CD4-positive, alpha-beta T cell treated with Interleukin-15 for 1 hour (primary cell): ENCODE results near the gene JAZF1.

Experiments used
- DNase-seq: peaks from one replicate; pipeline ENCODE4 v3.0.0-alpha.2; 2020

JAZF1 gene

DNA sequence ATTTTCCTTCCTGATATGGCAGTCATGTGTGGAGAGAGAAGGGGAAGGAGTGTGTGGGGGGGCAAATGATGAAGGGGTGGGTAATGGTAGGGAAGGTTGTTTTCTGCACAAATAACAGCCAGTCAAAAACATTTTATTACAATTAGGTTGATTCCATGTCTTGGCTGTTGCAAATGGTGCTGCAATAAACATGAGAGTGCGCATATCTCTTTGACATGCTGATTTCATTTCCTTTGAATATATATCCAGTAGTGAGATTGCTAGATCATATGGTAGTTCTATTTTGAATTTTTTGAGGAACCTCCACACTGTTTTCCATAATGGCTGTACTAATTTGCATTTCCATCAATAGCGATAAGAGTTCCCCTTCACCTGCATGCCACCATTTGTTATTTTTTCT lies 10.6 kb upstream of the JAZF1 start:
- DNase-seq: no peak

DNA sequence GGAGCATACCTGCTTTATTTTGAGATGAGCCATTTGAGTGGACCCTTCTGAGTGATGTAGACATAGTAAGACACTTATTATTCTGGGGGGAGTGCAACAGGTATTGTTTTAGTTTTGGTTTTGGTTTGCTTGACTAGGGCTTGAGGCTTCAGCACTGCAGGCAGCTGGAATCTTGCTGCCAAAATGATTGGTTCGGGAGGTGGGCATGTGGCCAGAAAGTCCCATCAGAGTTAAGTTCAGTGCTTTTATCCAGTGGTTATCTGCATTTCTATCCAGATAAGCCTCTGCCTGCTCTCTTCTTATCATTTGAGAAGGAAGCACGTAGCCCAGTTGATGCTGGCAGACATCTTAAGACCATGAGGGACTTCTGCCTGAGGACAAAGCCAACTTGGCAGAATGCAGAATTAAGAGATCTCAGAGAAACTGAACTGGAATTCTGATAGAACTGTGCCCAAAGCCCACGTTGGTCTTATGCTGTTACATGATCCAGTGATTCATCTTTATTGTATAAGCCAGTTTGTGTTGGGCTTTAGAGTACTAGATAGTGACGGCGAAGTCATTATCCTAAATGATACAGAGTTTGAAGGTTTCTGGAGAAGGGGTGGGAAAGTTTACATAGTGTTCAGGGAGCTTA lies 9.6 kb upstream of the JAZF1 start:
- no peak for DNase-seq

DNA sequence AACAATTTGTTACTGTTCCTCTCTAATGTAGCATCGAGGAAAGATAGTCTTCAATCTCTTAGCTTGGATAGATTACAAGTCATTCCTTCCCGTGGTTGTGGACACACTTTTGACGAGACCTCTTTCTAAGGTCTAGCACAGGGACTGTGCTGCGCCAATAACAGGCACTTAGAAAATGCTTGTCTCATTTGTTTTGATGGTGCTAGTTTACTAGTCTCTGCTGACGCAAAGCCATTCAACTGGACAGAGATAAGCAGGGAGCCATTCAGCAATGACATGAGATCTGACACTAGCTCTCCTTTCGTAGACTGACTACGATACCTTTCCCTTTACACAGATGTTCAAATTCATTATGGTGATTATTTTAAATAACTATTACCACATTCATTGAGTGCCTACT lies 6.4 kb upstream of the JAZF1 start:
- no peak for DNase-seq

DNA sequence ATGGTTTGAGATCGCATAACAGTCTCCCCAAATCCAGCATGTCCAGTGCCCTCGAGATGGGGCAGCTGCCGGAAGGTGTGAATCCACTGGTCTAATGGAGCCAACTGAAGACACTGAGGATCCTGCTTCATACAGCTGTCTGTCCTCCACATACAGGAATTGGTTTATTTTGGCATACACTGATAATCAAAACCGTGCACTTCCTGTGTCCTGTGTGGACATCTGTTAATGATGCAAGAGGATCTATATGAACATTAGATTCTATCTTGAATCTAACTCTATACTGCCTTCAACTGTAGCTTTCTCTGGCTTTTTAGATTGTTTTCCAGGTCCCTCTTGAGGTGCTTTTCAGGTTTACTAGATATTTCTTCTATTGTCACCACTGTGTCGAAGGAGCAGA lies 3.0 kb upstream of the JAZF1 start:
- DNase-seq: no peak

DNA sequence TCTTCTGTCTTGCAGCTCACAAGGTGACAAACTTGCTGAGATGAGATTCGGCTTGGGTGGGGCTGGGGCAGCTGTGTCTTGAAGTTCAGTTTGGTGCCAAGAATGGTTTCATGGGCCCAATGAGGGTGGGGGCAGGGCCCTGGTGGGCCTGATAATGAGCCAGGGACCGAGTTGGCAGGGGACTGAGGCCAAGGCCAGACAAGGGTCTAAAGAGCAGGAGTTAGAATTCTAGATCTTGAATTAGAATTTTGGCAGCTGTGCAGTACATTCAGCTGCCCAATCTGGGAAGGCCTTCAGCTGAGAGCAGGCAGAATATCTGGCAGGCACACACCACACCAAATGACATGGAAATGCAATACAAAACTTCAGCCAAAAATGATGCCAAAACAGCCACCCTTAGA lies 1.5 kb upstream of the JAZF1 start:
- DNase-seq: no peak

DNA sequence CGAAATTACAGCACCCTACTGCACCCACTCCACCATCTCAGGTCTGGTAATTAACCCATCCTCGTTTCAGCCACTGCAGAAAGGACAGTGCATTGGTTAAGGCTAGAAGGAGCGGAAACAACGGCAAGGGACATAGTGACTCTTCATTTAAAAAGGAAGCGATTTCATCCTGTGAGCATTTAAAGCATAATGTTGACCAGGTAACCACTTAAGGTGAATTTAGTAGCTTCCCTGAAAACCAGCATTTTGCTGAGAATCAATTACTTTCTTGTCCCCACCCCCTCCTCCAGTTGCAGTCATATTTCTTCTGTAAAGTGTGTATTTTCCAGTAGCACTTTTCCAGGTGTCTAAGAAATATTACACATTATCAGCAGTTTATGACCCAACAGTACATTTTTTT lies 821 bp upstream of the JAZF1 start:
- DNase-seq: no peak

DNA sequence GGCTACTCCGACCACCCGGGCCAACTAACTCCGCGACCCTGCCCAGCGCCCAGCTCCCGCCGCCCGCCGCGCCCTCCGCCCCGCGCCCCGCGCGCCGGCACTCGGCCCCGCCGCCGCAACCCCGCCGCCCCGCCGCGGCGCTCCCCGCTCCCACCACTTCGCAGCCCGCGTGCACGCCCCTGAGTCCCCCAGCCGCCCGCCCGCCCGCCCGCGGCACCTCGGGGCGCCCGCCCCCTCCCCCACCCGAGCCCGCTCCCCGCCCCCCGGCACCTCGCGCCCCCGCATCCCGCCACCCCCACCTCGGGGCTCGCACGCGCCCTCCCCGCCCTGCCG lies 598 bp downstream of the JAZF1 start:
- DNase-seq: no peak

DNA sequence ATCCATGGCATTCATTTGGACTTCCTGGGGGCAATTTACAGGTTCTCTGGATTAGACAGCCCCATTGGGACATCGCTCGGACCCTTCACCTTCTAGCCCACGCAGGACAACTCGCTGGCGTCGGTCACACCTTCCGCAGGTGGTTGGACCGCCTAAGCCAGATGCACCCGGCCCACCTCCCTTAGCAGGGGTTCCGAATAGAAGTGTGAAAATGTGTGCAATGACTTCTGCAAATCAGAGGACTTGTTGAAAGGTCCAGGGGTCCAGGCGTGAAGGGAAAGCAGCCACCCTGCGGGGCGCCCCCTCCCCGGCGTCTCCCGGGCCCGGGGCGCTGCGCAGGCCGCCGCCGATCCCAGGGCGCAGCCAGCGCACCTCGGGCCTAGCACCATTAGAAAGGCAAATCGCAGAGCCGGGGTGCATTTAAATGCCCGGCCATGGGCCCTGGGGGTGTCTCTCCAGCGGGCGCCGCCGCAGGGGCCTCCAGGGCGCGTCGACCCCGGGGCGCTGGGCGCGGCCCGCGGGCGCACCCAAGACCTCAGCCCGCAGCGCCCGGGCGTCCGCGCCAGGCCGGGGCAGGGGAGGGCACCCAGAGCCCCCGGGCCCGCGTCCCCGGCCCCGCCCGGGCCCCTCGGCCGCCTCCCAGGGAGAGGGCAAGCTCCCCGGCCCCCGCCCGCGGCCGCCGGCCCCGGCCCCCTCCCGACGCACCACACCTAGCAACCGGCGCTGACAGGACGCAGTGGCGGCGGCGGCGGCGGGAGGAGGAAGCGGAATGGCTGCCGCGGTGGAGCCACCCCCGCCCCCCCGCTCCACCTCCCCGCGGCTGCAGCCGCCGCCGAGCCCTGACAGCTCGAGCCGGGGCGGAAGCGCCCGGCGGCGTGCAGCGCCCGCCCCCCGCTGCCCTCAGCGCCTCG lies 1.2 kb downstream of the JAZF1 start:
- peak; percentile 81 for DNase-seq

DNA sequence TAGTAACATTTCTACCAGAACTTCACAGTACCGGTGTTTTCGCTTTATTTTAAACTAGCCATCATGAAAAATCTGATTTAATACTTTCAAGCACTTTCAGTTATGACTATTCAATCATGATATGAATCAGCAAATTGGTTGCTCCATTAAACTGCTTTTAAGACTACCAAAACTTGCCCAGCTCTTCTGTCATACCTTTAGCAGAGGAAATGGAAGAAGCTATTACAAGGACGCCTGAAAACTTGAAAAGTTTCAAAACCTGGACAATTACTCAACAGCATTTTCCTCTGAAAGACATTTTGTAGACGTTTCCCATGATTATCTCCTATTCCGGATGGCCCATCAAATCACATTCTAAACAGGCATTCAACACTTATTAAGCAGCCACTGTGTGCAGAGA lies 2.0 kb downstream of the JAZF1 start:
- DNase-seq: no peak

DNA sequence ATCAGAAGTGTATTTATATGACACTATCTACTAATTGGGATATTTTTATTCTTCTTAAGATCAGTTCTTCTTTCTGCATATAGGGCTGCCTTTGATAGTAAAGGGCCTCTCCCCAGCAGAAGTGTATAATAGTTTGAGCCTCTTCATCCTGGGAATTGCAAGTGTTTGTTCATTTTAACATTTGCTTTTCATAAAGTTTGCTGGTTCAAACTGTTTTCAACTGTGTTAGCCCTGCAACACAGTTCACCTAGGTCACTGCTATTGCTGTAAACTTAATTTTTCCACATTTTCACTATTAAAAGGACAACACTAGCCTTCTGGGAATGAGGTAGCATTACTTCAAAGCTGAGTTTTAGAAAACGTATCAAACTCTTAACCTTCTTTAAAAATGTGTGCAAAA lies 2.8 kb downstream of the JAZF1 start:
- DNase-seq: no peak

DNA sequence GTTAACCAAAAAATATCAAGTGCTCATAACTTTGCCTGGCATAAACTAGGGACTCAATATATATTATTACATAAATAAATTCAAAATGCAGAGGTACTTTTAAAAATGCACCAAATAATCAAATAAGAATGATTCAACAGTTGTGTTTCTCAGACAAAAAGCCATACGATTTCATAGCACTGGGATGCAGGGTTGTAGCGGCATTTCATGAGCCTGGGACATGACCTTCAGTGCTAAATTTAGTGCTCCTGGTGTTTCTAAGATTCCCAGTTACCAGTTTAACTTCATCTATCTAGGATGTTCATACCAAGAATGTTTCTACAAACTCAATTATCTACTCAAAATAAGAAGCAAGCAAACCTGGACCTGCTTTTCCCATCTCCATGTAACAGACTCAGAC lies 4.0 kb downstream of the JAZF1 start:
- DNase-seq: no peak

DNA sequence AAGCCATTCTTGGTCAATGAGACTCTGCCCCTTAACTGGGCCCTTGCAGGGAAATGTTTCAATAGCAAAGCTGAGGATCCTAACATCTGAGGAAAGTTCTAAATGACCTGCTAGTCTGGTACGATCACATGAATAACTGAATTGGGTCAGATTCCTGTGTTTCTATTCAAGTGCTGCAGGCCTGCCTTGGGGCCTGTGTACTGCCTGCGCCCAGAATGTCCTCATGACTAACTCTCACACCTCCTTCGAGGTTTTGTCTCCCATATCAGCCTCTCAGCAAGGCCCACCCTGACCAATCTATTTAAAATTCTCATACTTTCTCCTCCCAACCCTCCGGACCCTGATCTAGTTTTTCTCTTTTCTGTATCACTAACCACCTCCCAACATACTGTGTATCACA lies 4.4 kb downstream of the JAZF1 start:
- no peak for DNase-seq

DNA sequence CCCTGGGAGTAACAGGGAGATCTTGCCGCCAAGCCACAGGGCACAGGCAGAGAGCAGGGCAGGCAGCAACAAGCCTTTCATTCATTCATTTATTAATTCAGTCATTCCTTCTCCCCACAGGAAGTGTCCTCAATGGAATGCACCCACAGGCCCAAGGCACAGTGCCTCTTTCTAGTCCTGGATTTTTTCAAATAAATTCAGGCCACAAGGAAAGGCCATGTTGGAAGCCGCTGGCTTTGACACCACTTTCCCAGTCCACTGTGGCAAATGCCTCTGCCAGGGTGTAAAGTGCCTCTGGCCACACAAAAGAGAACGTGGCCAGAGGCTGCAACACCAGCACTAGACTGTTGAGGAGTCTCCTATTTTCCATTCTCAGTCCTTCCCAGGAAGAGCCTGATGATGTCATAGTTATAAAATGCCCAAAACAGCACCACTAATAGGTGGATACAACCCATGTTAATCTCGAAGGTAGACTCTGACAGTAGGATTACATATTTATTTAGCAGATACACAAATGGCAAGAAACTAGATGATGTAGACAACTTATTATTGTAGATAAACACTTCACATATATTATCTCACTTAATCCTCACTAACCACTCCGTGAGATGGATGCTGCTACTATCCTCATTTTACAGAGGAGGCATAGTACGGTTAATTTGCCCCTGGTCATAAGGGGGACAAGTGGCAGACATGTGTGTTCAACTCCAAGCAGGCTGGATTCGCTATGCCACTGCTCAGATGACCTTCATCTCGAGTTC lies 5.5 kb downstream of the JAZF1 start:
- DNase-seq: no peak

DNA sequence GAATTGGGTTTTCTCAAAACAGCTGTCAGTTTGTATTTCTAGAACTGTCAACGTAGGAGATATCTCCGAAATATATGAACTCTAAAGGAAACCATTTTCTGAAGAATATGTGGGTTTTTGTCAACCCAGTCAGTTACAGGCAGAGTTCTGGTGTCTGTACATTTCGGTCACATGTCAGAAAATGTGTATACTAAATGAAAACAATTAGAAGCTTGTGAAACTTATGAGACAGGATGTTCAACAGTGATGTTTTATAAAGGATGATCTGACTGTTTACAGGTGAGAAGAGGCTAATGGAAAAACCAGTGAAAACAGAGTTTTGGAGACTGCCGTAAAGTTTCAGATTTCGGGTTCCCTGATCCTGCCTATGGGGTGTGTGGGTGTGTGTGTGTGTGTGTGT lies 6.2 kb downstream of the JAZF1 start:
- DNase-seq: no peak

DNA sequence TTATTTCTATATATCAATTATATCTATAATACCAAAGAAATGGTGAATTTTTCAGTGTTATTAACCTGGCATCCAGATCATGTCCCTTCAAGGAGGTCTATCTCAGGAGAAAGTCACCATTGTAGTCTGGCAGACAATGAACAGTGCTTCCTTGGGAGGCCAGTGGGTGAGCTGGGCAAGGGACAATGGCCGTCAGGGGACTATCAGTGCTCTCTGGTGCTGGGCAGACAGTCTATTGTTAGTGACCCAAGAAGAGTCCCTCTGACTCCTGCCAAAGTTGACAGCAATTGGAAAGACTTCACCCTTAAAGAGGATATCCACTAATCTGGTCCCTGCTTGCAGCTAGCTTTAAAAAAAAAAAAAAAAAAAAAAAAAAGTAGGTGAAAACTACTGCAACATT lies 7.1 kb downstream of the JAZF1 start:
- no peak for DNase-seq

DNA sequence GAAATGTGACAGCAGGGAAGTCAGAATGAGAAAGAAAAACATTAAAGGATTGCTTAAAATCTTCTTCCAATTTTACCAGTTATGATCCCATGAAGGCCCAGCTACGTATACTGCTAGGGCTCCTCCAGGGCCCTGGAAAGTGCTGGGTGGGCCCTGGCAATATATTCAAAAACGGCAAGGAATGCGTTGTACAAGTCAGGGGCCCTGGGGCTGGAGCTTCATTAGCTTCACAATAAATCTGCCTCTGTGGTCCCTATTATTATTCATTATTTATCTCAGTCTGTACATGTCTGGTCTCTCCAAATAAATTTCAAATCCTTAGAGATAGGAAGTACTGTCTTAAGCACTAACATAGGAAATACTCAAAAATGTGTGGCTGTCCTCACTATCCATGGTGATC lies 7.6 kb downstream of the JAZF1 start:
- no peak for DNase-seq

DNA sequence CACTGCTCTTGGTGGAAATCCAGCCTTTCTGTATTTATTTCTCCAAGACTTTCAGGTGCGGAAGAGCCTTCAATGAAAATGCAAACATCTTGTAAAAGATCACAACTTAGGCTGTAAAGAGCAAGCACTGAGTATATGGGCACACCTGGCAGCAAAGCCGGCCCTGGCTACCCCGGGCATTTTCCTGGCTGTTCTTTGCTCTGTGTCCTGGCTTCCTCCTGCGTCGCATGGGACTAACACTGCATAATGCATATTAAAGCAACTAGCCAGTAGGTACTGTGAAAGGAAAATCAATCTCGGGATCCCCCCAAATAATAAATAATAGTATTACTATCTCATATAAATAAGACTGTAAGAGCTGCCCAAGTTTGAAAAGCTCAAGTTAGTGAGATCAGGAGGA lies 9.9 kb downstream of the JAZF1 start:
- DNase-seq: no peak

DNA sequence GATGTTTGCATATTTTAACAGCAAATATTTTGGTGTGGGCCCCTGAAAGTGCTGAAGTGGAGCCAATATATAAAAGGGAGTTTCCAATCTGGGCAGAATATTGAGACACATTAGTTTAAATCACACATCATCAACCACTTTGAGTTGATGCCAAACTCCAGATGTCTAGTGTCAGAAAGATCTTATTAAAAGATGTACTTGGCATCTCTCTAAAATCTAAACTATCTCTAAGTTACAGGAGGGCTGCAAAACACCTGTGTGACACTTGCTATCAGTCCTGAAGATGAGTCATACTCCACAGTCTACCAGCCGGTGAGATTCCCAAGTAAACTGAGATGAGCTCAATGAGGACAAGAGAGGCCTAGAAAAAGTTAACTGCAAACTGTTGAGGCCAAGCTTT lies 11.4 kb downstream of the JAZF1 start:
- no peak for DNase-seq

DNA sequence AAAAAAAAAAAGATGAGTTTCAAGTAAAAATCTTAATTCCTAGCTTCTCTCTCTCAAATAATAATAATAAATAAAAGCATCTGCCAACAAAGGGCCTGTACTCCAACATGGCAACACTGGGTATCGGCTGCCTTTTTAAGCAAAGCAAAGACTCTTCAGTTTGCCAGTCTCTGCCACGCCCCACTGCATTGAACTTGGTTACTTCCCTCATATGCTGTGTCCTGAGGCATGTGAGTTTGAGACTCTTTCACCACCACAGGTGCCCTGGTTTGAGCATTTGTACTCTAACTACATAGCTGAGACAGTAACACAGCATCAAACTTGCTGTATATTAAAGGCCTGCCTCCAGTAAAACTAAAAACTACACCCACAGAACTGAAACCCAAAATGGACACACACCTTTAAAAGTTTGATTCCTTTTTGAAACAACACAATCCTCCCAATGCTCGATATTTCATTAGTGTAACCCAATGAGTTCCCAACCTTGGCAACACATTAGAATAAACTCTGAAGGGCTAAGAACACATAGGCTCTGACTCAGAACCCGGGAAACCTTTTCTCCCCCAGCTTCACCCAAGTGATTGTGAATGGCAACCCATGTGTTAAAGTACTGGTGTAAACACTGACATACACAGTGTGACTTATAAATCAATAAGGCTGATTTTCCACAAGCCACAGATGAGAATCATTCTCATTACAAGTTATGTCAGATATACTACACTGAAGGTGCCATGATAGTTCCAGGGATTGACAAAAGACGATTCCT lies 12.0 kb downstream of the JAZF1 start:
- no peak for DNase-seq

DNA sequence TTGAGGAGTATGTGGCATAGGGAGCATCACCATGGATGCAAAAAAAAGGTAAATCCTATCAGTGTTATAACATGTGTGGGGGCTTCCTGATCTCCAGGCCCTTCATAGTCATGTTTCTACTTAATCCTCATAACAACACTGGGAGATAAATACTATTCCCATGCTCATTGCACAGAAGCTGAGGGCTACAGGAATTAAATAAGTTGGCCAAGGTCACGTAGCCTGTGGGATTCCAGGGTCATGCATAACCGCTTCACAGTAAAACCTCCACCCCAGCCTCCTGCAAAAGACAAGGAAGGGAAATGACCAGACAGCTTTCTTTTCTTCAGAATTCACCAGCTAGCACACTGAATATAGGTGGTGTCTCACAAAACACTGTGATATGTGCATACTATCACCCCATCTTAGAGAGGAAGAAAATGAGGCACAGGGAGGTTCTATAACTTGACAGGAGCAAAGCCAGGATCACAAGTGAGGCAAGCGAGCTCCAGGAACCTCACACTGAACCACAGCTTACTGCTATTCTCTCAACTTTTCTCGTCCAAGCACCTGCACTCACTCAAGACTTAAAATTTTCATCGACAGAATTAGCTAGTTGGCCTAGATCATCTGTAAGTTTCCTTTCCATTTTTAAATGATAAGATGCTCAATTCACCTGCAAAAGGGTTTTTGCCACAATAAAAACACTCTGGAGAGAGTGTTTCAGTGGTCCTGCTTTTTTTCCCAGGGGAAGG lies 13.4 kb downstream of the JAZF1 start:
- no peak for DNase-seq

DNA sequence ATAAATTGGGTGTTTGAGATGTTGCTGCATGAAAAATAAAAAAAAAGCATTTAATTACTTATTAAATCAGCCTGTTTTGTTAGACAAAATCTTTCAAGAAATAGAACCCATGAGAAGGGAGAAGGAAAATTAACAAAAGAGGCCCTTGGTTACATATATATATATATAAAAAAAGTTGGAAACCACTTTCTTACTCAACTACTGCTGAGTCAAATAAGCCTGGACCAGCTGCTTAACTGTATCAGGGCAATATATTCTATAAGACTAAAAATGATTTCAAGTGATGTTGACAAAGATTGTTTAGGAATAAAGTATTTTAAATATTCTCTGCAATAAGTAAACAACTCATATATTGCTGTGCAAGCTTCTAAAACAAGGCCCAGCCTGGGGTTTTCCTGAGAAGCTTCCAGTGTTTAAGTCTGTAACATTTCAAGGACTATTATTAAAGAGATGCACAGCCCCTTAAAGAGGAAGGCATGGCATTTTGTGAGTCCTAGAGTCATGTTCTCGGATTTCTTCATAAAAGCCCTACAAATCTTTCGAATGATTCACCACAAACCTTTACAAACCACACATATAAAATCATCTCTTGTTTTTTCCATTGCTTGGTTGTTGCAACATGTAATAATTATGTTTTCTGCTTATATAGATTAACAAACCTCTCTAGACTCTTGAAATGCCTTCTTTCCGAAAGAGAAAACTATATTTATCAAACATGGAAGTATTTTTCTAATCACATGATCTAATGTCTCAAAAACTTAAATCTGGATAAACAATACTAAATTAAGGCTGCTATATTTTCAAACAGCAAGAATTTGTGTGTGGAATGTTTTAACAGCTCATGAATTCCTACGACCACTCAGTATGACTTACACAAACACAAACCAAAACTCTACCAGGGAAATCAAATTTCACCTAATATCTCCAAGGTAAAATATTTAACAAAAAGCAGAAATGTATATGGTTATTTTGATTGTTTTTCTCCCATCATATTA lies 14.3 kb downstream of the JAZF1 start:
- DNase-seq: no peak
